HG03095 (cell line): ENCODE measurements around the gene C1QTNF8.

Experiments
- ATAC-seq: cut with Tn5 transposase; IDR thresholded peaks from one replicate; pipeline ENCODE4 v1.9.1; 2021; ENCODE audit warnings: moderate library complexity; ENCODE audit not compliant: unreplicated experiment

The C1QTNF8 gene

DNA sequence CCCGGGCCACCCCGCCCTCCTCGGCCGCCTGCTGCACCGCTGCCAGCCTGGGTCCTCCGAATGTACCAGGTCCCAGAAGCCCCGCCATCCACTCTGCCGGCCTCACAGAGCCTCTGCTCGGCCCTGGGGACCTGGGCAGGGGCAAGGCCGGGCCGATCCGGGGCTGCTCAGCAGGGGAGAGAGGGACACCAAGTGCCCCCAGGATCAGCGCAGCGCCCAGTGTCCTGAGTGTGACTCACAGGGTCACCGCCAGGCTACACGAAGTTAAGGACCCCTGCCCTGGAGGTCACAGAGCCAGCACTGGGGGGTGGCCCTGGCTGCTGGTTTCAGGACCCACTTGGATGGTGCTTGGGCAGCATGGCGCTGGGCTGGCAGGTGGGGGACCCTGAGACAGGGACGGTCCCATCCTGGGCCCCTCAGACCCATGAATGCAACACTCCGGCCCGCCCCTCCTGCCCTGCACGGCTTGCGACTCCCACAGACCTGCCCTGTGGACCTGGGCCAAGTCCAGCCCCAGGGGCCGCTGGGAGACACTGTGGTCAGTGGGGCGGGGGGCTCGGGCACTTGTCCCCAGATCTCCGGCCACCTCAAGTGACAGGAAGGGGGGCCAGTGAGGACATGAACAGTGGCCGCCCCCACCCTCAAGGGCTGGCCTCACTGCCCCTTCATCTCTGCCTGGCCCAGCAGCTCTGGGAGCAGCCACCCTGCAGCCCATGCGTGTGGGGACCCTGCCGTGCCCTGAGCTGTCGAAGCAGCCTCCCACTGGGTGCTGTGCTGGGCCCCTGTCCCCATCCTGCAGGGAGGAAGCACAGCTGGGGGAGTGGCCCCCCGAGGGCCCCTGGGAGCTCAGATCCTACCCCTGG is 46.7 kb downstream of the C1QTNF8 start:
- ATAC-seq: no peak

DNA sequence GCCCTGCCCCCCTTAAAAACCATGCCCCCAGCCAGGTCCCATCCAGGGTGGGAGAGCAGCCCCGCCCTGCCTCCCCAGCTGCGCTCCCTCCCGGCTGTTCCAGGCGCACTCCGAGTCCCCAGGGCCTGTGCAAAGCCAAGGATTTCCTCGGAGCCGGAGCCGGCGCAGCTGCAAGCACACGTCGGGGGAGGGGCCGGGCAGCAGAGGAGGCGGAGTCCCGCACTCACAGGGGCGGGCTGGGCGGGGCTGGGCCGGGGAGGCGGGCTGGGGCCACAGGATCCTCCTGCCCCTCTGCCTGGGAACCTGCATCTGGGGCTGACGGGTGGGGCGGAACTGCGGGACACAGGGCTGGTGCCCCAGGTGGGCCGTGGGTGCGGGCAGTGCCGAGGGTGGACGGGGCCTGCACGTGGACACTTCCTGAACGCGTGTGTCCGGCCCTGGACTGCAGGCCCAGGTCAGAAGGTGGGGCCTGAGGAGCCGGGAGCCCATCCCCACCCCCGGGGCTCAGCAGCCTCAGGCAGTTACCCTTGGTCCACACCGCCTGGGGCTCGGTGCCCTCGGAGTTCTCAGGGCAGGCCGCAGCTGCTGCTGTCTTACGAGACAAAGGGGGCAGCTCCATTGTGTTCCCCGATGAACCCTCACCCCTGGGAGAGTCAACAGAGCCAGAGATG is 47.5 kb downstream of the C1QTNF8 start:
- ATAC-seq: no peak

DNA sequence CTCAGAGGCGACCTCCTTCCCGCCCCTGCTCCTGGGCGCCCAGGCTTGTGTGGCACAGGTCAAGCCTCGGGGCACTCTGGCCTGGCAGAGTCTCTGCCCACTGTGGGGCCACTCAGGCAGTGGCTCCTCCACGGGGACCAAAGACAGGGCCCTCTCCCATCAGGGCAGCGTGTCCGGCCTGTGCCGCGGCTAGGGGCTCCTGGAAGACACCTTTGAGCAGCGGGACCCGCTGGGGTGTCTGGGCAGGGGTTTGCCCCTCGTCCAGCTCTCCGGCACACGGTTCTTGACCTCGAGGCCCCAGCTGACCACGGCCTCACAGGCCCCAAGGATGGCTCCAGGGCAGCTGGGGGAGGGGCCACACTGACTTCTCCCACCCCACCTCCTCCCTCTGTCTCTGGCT is 48.2 kb downstream of the C1QTNF8 start:
- no peak for ATAC-seq

DNA sequence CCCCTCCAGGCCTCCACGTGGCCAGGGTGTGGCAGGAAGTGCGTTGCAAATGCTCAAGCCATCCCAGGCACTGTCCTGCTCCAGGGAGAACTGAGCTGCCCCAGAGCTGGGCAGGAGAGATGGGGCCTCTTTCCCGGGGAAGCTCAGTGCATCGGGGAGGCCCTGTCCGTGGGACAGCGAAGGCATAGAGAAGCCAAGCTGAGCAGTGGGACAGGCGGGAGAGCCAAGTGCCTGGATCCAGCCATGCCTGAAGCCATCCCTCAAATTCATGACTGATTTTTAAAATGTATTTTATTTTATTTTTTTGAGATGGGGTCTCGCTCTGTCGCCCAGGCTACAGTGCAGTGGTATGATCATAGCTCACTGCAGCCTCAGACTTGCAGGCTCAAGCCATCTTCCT is 48.9 kb downstream of the C1QTNF8 start:
- ATAC-seq: no peak

DNA sequence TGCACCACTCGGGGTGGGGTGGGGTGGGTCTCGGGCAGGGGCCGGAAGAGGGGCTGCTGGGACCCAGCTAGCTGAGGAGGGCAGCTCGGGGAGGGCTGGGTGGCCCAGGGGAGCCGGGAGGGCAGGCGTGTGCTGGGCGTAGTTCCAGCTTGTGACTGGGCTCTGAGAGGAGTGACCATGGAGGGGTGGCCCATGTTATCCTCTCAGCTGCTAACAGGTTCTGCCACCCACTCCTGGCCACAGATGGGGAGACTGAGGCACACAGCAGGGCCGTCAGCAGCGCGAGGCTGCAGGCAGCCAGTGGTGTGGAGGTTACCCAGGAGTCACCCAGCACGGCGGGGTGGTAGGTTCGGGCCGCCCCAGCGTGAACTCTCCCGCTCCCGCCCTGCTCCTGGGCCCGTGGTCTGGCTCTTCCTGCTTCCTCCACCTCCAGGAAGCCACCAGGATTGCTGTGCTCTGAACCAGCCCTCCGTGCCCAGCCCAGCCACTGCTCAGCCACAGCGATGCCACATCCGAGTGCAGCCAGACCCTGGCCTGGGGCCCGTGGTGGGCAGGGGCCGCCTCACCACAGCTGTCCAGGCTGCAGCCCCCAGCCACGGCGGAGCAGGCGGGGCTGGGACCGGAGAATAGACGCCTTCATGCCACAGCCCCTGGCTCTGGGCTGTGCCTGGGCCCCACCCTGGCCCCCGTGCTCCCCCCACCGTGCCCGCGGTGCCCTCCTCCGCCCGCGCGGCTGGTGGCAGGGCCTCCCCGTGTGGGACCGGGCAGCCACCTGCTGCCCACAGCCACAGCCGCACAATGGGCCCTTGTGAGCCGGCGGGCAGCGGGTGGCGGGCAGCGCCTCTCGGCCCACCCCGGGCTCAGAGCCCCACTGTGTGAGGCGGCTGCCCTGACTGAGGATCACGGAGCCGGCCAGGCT is 49.8 kb downstream of the C1QTNF8 start:
- no peak for ATAC-seq

DNA sequence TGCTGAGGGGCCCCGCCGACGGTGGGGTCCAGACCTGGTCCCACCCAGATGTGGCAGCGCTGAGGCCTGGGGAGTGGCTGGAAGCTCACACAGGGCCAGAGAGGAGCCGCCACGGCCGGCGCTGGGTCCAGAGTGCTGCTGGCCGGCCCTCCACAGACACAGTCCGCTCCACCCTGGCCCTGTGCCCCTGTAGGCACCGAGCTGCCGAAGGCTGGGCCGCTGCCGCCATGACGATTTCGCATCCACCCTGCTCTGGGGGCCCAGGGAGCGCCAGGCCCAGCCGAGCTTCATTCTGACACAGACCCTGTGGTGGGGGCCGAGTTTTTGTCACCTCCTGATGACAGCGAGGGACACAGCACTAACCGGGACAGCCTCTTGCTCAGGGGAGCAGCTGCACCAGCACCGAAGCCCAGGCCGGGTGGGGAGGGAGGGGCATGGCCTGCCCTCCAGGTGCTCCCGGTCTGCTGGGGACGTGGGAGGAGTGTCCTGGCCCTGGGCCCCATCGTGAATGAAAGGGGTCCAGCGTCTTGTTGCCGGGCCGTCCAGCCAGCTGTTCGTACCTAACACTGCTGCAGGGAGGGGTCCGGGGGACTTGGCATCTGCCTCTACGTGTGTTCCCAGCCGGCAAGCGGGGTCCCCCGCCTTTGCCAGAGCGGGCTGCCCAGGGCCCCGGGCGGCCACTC is 50.6 kb downstream of the C1QTNF8 start:
- no peak for ATAC-seq

DNA sequence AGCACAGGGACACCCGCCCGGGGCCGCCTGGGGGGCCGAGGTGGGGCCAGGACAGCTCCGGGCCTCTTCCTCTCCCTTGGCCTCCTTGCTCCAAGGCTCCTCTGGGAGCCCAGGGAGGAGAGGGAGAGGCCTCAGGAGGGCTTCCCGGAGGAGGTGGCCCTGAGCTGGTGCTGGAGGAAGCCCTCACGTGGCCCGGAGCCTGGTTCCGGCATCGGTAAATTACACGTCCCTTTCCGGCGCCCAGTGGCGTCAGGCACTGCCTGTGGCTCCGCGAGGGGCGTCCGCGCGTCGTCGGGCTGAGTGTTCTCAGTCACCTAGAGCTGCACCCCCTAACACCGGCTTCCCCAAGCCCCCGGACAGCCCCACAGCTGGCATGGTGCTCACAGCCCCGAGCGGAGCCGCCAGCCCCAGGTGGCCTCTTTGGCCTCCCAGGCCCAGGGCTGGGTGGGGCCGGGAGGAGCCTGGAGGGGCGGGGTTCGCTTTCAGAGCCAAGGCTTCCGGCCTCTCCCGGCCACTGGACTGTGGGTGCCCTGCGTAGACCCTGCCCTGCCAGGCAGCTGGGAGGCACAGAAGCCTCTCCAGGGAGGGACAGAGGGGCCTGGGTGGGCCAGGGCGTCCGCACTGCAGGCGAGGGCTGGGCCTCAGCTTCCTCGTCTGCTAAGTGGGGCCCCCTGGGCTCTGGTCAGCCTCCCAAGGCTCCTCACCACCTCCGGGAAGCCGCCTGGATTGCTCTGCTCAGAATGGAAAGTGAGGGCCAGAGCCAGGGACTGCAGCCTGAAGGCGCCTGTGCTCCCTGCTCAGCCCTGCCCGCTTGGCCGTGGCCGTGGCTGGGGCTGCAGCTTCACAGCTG is 51.4 kb downstream of the C1QTNF8 start:
- no peak for ATAC-seq

DNA sequence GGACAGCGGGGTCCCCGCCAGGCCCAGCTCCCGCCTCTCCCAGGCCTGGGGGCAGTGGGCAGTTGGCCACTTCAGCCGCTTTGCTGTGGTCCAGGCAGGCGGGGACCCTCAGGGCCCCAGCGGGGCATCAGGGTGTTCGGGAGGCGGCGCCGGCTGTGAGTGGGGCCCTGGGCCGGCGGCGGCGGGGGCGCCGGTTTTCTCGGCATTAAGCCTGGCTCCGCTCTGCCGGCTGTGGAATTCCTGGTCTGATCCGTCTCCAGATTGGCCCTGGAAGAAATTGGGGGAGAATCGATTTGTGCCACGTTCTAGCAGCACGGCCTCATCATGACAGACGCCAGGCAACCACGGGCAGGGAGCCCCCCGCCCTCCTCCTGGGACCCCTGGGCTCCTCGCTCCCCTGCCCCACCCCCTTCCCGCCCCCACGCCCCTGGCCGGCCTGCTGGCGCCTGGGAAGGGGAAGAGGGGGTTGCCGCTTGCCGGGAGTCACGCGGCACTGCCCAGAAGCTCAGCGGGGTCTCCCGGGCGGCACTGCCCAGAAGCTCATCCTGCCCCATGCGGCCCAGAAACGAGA is 52.1 kb downstream of the C1QTNF8 start:
- no peak for ATAC-seq

DNA sequence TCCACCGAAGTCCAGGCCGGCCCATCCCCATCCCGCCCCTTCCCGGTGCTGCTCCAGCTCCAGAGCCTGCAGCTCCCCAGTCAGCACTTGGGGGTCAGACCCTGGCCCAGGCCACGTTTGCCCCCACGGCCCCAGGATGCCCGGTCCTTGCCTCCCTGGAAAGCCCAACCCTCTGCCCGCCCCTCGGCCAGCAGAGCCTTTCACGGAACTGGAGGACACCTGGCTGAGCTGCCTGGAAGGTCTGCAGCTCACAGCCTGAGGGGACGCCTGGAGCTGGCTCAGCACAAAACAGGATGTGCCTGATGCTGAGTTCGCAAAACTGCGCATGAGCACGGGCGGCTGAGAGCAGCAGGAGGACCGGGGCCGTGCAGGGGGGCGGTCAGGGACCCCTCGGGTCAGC is 53.2 kb downstream of the C1QTNF8 start:
- ATAC-seq: no peak

DNA sequence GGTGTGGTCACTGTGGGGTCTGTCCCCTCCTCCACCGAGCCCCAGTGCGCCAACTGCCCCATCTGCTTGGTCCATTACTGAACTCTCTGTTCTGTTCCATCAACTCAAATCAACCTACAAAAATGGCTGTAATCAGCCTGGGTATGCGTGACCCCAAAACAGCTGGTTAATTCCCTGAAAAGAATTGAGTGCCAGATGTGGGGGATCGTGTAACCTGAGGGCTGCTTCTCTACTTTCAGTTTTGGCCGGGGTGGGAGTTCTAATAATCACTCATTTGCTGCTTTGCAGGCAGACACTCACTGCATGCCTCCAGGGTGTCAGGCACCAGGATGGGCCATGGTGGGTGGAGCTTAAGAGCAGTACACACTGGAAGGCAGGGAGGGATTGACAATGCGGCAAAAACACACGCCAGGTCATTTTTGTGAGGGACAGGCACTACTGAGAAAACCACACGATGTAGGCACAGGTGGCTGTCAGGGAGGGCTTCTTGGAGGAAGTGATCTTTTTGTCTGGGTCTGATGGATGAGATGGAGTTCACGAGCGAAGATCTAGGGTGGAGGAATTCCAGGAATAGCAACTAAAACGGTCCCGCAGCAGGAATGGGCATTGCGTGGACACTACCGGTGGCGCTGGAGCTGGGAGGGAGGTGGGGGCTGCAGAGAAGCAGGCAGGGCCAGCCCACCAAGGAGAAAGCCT is 53.8 kb downstream of the C1QTNF8 start:
- no peak for ATAC-seq

DNA sequence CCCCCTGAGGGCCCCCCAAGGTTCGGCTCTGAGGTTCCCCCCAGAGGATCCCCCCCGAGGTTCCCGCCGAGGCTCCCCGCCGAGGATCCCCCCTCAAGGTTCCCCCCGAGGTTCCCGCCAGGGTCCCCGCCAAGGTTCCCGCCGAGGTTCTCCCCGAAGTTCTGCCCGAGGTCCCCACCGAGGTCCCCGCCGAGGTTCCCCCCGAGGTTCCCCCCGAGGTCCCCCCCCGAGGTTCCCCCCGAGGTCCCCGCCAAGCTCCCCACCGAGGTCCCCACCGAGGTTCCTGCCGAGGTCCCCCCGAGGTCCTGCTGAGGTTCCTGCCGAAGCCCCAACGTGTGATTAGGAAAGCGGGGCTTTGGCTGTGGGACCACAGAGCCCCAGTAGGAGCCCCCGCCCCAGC is 55.7 kb downstream of the C1QTNF8 start:
- ATAC-seq: no peak

DNA sequence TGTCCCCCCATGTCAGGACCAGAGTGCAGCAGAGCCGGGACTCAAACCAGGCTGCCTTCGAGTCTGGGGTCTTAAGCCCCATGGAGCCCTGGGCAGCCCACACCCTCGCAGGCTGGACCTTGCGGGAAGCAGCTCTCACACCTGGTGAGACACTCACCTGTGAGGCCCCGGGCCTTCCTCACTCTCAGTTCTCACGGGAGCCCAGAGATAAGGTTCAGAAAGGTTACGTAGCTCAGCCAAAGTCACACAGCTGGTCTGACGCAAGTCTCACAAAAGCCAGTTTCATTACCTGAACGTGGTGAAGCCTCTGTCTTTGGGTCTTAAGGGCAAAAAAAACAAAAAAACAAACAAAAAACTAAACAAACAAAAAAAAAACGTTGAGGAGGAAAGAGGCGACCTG is 56.3 kb downstream of the C1QTNF8 start:
- no peak for ATAC-seq

DNA sequence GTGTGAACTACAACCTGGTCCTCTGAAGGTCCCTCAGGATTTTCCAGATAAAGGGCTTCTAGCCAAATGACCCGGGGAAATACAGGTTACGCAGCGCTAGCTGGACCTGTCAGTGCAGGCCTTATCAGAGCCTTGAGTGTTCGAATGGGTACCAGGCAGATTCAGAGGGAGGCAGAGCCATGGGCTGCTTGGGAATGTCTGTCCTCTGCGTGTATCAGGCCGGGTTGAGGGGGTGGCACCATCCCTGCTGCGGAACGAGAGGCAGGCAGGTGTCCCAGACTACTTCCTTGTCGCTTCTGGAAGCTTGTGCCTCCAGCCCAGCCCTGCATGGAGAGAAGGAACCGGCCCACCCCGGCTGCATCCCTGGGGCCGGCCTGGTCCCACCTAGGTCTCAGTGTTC is 57.1 kb downstream of the C1QTNF8 start:
- no peak for ATAC-seq
